GM12892 (cell line): ENCODE results near the gene PDHB.

Experiments
- DNase-seq: peaks from one replicate; pipeline ENCODE4 v3.0.0; 2011; ENCODE audit not compliant: insufficient read length
- FAIRE-seq: peaks from 2 replicates; lab custom pipeline; 2011; peaks lifted over from hg19 to GRCh38; lab: Jason Lieb, UNC
- POLR2A ChIP-seq: IDR thresholded peaks from 2 replicates; pipeline ENCODE4 v1.6.1; 2011; ENCODE audit warnings: low read depth, low read length, control low read depth
- POLR2AphosphoS5 ChIP-seq: IDR thresholded peaks from 2 replicates; pipeline ENCODE4 v1.6.1; 2011; ENCODE audit warnings: low read depth, low read length, control low read depth
- TAF1 ChIP-seq: IDR thresholded peaks from 2 replicates; pipeline ENCODE4 v1.6.1; 2011; ENCODE audit warnings: low read depth, mild to moderate bottlenecking, control low read depth, low read length, borderline replicate concordance

The PDHB gene

GRCh38 chr3:58414538-58415197 is 19.0 kb downstream of the PDHB start:
- TF ChIP-seq POLR2A: no peak
- no peak for TF ChIP-seq TAF1
- no peak for TF ChIP-seq POLR2AphosphoS5
- DNase-seq: no peak
- FAIRE-seq: peak; percentile 42

DNA sequence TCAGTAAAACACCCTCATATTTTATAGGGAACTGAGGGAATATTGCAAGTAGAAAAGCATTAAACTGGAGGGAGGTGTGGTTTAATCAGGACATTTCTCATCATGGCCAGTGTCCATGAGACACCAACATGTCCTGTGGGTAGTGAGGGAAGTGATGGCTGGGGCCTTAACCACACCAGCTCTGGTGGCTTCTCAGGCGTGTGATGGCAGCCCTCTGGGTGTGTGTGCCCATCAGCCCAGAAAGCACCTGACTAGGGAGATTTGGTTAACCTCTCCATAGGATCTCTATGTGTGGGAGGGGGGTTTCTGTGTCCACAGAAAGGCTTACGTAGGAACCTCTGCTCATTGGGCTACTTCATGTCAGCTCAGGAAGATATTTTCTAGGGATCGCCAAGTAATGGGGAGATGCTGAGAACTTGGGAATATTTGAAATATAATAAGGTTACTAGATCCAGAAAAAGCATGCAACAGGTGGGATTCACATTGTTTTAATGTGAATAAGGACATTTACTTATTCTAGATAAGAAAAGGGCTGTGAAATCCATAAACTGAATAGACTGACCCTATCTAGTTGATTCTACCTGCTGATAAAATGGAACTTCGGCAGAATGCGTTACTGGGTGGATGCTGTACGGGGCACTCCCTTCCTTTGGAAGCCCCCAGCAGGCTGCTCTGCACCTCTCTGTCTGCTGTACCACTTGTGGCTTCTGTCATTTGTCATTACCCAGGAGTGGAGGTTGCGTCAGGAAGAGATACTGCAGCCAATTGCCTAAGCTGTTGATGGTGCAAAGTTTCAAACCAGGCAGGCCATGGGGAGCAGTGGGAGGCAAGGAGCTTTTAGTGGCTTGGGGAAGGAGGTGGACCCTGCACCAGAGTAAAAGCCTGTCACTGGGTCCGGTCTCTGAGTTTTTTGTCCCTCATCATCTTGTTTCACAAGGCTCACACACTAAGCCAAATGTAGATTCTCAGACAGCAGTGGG is 21.5 kb downstream of the PDHB start:
- no peak for FAIRE-seq
- TF ChIP-seq POLR2A (no peak), POLR2AphosphoS5 (no peak), TAF1 (no peak)
- no peak for DNase-seq

DNA sequence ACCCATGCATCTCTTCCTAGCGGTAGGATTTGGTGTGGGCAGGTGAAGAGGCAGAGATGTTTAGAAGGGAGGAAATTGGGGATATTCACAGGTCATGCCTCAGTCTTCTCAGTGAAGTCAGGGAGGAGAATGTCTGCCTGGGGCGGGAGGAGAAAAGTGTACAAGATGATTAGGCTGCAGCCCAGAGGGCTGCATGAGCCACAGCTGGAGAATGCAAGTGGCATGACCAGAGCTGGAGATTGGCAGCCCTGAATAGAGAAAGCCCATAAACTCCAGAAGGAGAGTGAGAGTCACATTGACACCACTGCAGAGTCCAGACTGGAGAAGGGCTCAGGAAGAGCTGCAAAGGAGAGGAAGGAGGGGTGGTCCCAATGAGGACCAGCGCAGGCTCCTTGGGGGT is 22.6 kb downstream of the PDHB start:
- no peak for FAIRE-seq
- DNase-seq: no peak
- no peak for TF ChIP-seq POLR2A
- no peak for TF ChIP-seq POLR2AphosphoS5
- no peak for TF ChIP-seq TAF1

DNA sequence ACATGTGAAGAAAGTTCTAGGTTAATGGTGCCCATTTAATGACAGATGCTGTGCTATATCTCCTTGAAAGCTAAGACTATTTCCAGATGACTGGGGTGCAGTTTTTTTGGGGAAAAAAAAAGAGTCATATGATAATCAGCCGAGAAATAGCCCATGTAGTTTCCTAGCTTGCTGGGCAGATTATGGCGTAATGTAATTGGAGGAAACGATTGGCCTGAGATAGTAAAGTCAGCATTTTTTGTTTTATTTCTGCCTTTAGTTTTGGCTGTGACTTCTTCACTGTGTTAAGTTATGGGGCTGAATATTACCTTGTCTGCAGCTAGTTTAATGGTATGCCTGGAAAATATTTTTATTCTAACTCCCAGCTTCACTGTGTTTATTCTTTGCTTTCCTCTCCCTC is 24.0 kb downstream of the PDHB start:
- no peak for FAIRE-seq
- no peak for TF ChIP-seq POLR2A
- TF ChIP-seq POLR2AphosphoS5: no peak
- no peak for TF ChIP-seq TAF1
- no peak for DNase-seq

- no peak for TF ChIP-seq POLR2A
- DNase-seq (no peak), FAIRE-seq (no peak)
Observed at GRCh38 chr3:58408906-58409305, 24.7 kb downstream of the PDHB start.

DNA sequence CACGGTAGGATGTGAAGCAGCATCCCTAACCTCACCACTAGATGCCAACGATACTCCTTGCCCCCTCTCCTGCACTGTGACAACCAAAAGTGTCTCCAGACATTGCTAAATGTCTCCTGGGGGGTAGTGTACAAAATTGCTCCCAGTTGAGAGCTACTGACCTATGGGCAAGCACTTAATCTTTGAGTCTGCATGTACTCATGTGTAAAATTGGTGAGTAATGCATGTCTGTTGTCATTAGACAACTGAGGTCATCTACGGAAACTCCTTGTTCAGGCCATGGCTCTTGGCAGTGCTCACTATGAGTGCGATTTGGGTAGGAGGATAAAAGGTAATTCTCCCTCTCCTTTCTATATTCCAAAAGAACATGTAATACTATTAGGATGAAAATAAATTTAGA is 29.2 kb downstream of the PDHB start:
- TF ChIP-seq POLR2A: no peak
- no peak for TF ChIP-seq POLR2AphosphoS5
- TF ChIP-seq TAF1: no peak
- DNase-seq: no peak

DNA sequence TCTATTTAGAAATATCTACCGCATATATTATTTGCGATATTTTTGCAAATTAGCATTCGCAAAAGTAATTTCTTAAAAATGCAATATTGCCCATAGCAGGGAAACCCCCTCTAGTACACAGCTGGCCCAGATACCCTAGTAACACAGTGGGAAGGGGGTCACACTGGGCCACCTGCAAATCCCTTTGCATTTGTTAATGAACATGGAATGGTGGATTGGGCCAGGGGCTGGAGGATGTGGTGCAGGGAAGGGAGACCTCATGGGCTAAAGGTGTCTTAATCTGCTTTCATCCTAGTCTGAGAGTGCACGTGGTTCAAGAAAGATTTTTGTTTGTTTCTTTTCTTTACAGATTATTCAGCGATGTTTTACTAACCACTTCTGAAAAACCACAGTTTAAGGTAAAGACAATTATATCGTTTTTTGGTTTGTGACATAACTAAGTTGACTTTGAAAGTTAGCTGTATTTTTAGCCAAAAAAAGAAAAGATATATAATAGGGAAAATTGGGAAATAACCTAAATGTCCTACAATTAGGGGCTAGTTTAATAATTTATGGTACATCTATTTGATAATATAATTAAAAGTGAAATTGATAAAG is 30.0 kb downstream of the PDHB start:
- no peak for DNase-seq
- FAIRE-seq: no peak
- TF ChIP-seq POLR2AphosphoS5: no peak
- TF ChIP-seq TAF1: no peak
- no peak for TF ChIP-seq POLR2A

More for the DNA sequence above, 29.2 kb downstream of the PDHB start:
- no peak for FAIRE-seq

GRCh38 chr3:58398669-58399333 is 34.8 kb downstream of the PDHB start:
- FAIRE-seq (no peak), DNase-seq (no peak)
- TF ChIP-seq POLR2AphosphoS5: no peak
- TF ChIP-seq TAF1: no peak
- TF ChIP-seq POLR2A: no peak

DNA sequence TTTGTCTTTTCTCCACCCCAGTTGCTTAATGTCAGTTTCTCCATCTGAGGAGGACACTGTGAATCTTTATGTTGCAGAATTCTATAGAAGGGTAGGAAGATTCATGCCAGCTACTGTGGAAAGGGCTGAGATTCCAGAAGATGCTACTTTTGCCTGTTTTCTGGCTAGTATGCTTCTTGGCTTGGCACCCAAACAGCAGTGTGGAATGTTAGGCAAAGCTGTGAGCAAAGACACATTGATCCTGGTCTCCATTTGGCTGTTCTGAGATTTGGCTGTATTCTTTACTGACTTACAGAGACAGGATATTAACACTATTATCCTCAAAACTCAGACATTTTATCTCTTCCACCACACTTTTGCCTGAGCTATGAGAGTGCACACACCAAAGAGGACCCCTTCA is 39.3 kb downstream of the PDHB start:
- TF ChIP-seq TAF1 (no peak), POLR2A (no peak), POLR2AphosphoS5 (no peak)
- no peak for DNase-seq

GRCh38 chr3:58392181-58392580 is 41.5 kb downstream of the PDHB start:
- DNase-seq (no peak), FAIRE-seq (no peak)
- no peak for TF ChIP-seq POLR2AphosphoS5
- no peak for TF ChIP-seq POLR2A

More for the DNA sequence above, 39.3 kb downstream of the PDHB start:
- FAIRE-seq: no peak

GRCh38 chr3:58391156-58391865 is 42.3 kb downstream of the PDHB start:
- TF ChIP-seq TAF1: no peak
- TF ChIP-seq POLR2AphosphoS5: no peak
- no peak for TF ChIP-seq POLR2A
- FAIRE-seq: no peak
- DNase-seq: no peak
